GM12878 (cell line): Measurements from ENCODE around the gene TSPAN10.

Experiments
- CREM ChIP-seq: IDR thresholded peaks from 2 replicates; pipeline ENCODE4 v1.6.1; 2014; ENCODE audit warnings: antibody characterized with exemption, low read depth
- EGR1 ChIP-seq, 2 experiments: IDR thresholded peaks; 1 replicate in 1 of 2; 2 replicates in 1 of 2; pipeline ENCODE4 v1.6.1; 2011 to 2012; ENCODE audit warnings: low read depth in 2 of 2, low read length in 2 of 2, borderline replicate concordance in 1 of 2, mild to moderate bottlenecking in 1 of 2, moderate library complexity in 1 of 2
- EZH2 ChIP-seq: IDR thresholded peaks from 2 replicates; pipeline ENCODE4 v1.6.1; 2012; ENCODE audit warnings: low read depth, mild to moderate bottlenecking, control low read depth, inconsistent platforms, low read length, borderline replicate concordance; ENCODE audit not compliant: control insufficient read depth
- FOXM1 ChIP-seq: IDR thresholded peaks from 2 replicates; pipeline ENCODE4 v1.6.1; 2012; ENCODE audit warnings: low read depth, mild to moderate bottlenecking, inconsistent platforms, low read length, moderate library complexity
- MYC ChIP-seq: IDR thresholded peaks from 2 replicates; pipeline ENCODE4 v1.6.1; 2011; ENCODE audit warnings: mild to moderate bottlenecking, low read length, moderate library complexity, inconsistent platforms; ENCODE audit not compliant: insufficient read depth, insufficient replicate concordance, insufficient read length, severe bottlenecking
- POLR2A ChIP-seq: IDR thresholded peaks from 2 replicates; pipeline ENCODE4 v1.6.1; 2011; ENCODE audit warnings: low read depth, mild to moderate bottlenecking, low read length
- RCOR1 ChIP-seq: conservative IDR thresholded peaks from 2 replicates; pipeline ENCODE4 v1.6.1; 2012; ENCODE audit warnings: low read depth, low read length, improper control_type of control experiment
- TF ChIP-seq, protein P1 (sequence below), 3 experiments: IDR thresholded peaks in 2 of 3; conservative IDR thresholded peaks in 1 of 3; 2 replicates each; pipeline ENCODE4 v1.5.1; 2011; ENCODE audit warnings: low read depth in 3 of 3, low read length in 3 of 3, mild to moderate bottlenecking in 3 of 3, control low read depth in 2 of 3, moderate library complexity in 2 of 3, inconsistent platforms in 1 of 3, mixed read lengths in 1 of 3; ENCODE audit not compliant: control insufficient read depth in 2 of 3, insufficient read depth in 1 of 3; ENCODE audit errors: extremely low read depth in 1 of 3
- TF ChIP-seq, protein P2 (sequence below): IDR thresholded peaks from 2 replicates; pipeline ENCODE4 v1.6.1; 2011; ENCODE audit warnings: low read depth, mild to moderate bottlenecking, low read length, moderate library complexity, borderline replicate concordance; ENCODE audit errors: extremely low read depth

DNA sequence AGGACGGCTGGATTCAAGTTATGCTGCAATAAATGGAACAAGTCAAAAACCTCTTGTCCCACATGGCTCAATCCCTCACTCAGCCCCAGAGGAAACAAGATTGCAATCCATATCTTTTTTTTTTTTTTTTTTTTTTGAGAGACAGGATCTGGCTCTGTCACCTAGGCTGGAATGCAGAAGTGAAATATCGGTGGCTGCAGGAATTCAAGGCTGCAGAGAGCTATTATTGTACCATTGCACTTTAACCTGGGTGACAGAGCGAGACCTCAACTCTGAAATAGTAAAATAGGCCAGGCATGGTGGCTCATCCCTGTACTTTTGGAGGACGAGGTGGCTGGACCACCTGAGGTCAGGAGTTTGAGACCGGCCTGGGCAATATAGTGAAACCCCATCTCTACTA, 22.0 kb downstream of the TSPAN10 start:
- TF ChIP-seq, protein P1, sequence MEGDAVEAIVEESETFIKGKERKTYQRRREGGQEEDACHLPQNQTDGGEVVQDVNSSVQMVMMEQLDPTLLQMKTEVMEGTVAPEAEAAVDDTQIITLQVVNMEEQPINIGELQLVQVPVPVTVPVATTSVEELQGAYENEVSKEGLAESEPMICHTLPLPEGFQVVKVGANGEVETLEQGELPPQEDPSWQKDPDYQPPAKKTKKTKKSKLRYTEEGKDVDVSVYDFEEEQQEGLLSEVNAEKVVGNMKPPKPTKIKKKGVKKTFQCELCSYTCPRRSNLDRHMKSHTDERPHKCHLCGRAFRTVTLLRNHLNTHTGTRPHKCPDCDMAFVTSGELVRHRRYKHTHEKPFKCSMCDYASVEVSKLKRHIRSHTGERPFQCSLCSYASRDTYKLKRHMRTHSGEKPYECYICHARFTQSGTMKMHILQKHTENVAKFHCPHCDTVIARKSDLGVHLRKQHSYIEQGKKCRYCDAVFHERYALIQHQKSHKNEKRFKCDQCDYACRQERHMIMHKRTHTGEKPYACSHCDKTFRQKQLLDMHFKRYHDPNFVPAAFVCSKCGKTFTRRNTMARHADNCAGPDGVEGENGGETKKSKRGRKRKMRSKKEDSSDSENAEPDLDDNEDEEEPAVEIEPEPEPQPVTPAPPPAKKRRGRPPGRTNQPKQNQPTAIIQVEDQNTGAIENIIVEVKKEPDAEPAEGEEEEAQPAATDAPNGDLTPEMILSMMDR (IDR thresholded peaks at IDR 0.05 in 2 of 3, conservative IDR thresholded peaks at IDR 0.05 in 1 of 3; ENCODE audit: control insufficient read depth in 2 of 3, extremely low read depth in 1 of 3, insufficient read depth in 1 of 3, low read depth in 3 of 3, low read length in 3 of 3): no peak
- no peak for TF ChIP-seq FOXM1
- no peak for TF ChIP-seq CREM
- TF ChIP-seq RCOR1: no peak
- TF ChIP-seq EGR1 (IDR thresholded peaks at IDR 0.05; ENCODE audit: borderline replicate concordance in 1 of 2, low read depth in 2 of 2, low read length in 2 of 2): no peak
- no peak for TF ChIP-seq MYC
- no peak for TF ChIP-seq EZH2
- TF ChIP-seq, protein P2, sequence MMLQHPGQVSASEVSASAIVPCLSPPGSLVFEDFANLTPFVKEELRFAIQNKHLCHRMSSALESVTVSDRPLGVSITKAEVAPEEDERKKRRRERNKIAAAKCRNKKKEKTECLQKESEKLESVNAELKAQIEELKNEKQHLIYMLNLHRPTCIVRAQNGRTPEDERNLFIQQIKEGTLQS: no peak
- TF ChIP-seq POLR2A: no peak
